GM15510 (cell line): ENCODE data around the gene ZSCAN9.

Source experiments
- POLR2A ChIP-seq: IDR thresholded peaks from 3 replicates; pipeline ENCODE4 v1.6.1; 2011; ENCODE audit warnings: borderline replicate concordance; ENCODE audit not compliant: insufficient read length; ENCODE audit errors: extremely low read depth

Gene ZSCAN9

GRCh38 chr6:28212510-28213212 is 12.4 kb upstream of the ZSCAN9 start:
- TF ChIP-seq POLR2A, result no peak

DNA sequence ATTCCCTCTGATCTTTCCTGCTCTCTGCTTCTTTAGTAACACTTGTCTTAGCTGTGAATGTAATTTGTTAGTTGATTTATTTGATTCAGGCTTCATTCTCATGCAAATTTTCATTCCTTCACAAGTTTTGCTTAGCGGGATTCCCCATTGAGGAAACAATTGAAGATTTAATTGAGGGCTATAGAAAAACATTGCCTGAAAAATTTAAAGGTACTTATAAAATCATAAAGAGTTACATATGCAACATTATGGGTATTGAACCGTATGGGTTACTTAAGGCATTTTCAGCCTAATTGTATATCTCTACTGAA is 11.9 kb upstream of the ZSCAN9 start:
- no peak for TF ChIP-seq POLR2A

GRCh38 chr6:28215425-28215824 is 9.7 kb upstream of the ZSCAN9 start:
- TF ChIP-seq POLR2A, result no peak

- TF ChIP-seq POLR2A, result no peak
Measured at GRCh38 chr6:28217890-28218289, 7.2 kb upstream of the ZSCAN9 start.

- peak; percentile 63 for TF ChIP-seq POLR2A
Measured at GRCh38 chr6:28218312-28219248, 6.5 kb upstream of the ZSCAN9 start.

- TF ChIP-seq POLR2A, result no peak
Measured at GRCh38 chr6:28220257-28221133, 4.6 kb upstream of the ZSCAN9 start.

DNA sequence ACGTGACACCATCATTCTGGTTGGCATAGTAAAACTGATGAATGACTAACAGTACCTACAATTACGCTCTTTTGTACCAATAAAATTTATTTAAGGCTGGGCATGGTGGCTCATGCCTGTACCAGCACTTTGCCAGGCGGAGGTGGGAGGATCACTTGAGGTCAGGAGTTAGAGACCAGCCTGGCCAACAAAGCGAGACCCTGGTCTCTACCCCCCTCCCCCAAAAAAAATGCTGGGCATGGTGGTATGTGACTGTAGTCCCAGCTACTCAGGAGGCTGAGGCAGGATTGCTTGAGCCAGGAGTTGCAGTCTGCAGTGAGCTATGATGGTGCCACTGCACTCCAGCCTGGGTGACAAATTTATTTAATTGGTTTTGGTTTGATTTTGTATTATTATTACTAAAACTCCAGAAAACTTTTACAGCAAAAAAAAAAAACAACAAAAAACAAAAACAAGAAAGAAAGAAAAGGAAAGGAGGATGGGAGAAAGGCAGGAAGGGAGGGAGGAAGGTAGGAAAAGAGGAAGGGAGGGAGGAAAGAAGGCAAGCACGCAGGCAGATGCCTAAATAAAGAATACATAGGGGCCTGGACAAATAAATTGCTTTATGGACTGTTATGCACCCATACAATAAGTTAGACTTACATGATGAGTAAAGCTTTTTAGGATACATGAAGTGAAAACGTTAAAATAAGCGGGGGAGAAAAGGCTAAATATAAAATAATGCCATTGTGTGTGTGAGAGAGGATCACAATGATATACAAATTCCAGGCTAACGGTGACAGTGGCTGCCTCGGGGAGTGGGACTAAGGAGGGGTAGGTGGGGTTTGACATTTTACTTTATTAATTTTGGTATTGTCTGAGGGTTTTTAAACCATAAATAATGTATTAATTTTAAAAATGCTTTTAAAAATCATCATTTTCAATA is 682 bp upstream of the ZSCAN9 start:
- TF ChIP-seq POLR2A, result no peak

DNA sequence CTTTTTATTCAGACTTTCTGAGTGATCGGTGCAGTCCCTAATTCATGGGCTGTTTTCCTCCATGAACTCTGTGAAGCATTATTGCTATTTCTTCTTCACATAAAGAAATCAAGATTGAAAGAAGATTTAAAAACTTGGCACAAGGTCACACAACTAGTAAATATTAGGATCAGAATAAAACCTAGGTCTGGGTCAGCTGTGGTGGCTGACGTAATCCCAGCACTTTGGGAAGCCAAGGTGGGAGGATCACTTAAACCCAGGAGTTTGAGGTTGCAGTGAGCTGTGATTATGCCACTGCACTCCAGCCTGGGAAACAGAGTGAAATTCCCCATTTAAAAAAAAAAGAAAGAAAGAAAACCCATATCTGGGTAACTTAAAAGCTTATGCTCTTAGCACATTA is 1.4 kb downstream of the ZSCAN9 start:
- no peak for TF ChIP-seq POLR2A

GRCh38 chr6:28232785-28233184 is 7.7 kb downstream of the ZSCAN9 start:
- no peak for TF ChIP-seq POLR2A

DNA sequence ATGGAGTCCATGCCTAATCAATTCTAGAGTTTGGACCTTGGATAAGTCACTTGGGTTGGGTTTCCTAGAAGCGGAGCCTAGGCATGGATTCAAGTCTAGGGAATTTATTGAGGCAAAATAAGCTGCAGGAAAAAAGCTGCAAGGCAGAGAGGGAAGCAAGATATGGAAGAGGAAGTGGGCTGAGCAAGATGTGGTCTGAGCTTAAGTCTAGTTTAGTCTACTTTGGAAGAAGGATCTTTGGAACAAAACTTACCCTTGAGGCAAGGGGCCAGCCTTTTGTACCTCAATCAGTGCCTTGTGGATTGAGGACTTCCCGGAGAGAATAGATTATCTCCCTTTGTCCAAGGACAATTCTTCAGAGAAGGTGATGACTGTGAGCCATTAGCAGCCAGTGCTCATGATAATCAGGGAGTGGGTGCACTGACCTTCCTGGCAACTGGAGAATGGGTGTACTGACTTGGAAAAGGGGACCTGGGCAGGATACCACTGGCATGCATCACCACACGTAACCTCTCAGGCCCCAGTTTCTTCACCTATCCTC is 10.9 kb downstream of the ZSCAN9 start:
- TF ChIP-seq POLR2A, result no peak

- TF ChIP-seq POLR2A, result no peak
Measured at GRCh38 chr6:28239636-28240035, 14.6 kb downstream of the ZSCAN9 start.

DNA sequence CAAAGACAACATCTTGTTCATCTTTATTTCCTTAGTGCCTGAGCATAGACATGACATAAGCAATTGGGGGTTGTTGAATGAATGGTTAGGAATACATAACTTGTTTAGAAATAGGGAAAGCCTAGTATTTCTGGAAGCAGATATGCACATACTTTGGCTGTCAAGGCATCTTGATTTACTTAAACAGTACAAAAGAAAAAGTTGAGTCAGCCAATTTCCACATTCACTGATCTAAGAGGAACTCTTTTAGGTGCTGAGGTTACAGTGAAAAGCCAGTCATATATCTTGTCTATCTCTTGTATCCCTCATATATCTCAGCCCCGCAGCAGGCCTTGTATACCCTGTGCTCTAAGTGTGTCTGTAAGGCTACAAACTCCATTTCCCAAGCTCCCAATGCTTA is 15.4 kb downstream of the ZSCAN9 start:
- TF ChIP-seq POLR2A, result no peak

DNA sequence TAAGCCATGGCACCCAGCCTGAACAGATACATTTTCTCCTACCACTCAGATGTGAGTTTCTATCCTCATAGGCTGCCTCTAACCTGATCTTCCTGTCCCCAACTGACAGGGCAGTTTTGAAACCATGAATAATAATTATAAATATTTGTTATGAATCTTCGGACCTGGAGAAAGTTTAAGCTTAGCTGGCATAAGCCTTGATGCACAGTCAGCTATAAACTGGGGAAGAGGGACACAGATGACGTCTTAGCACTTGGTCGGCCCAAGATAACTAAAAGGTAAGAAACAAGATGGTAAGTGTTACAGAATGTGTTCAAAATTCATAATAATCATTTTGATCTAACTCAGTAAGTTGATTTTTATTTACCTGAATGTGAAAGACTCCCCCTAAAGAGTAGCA is 18.9 kb downstream of the ZSCAN9 start:
- no peak for TF ChIP-seq POLR2A

DNA sequence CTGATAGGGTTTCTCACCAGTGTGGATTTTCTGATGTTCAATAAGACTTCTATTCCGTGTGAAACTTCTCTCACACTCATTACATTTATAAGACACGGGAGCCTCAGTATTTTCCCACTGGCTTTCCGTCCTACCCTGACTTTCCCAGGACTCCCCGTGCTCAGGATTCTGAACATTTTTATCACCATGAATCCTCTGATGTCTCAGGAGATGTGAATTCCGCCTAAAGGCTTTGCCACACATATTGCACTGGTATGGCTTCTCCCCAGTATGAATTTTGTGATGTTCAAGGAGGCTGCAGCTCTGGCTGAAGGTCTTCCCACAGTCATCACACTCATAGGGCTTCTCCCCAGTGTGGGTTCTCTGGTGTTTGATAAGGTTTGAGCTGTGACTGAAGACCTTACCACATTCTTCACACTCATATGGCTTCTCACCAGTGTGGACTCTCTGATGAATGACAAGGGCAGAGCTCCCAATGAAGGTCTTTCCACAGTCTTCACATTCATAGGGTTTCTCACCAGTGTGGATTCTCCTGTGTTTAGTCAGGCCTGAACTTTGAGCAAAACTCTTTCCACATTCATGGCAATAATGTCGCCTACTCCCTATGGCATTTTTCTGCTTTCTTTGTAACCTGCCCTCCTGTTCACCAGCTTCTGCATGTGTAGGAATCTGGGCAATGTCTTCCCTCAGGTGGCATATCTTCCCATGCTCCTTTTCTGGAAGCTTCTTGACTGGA is 20.3 kb downstream of the ZSCAN9 start:
- TF ChIP-seq POLR2A, result no peak

DNA sequence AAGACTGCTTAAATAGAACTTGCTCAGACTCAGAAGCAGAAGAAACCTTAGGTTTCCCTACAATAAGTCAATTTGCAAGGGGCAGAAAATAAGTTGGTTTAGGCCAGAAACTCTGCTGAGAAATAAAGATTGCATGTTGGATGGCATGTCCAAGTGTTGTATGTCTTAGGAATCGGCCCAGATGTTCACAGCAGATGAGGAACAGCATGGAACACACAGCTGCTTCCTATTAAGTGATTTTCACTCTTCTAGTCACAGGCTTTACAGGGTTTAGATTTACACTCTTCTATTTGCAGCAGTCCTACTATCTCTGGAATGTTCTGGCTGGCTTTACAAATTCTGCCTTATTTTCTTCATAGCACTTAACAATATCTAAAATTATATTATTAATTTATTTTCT is 23.8 kb downstream of the ZSCAN9 start:
- no peak for TF ChIP-seq POLR2A
